T-cell (primary cell): ENCODE data around the gene RBPJ. TPM values are rescaled to one million over a fixed set of nuclear protein-coding genes. Genes with fewer than 3 reads are reported as not detected.

Experiments
- ATAC-seq, 4 experiments: fragments of 200-7000 bp in 3 of 4; fragments of 150-1000 bp in 1 of 4; cut with Tn5 transposase; replicated peaks in 1 of 4; 1 replicate in 3 of 4; 2 replicates in 1 of 4; pipeline ENCODE4 v1.10.0; 2021; ENCODE audit warnings: moderate library complexity in 3 of 4, mild to moderate bottlenecking in 2 of 4, moderate number of reproducible peaks in 1 of 4
- CTCF ChIA-PET, 2 donors: fragments of 300-600 bp; sonication (Branson Sonifier 250); formaldehyde crosslinking; loops; one replicate each; lab custom pipeline; 2022; ENCODE audit warnings: antibody characterized with exemption in 2 of 2; lab: Charles Lee
- POLR2A ChIA-PET, 2 donors: fragments of 300-600 bp; sonication (Branson Sonifier 250); formaldehyde crosslinking; loops; one replicate each; lab custom pipeline; 2022; ENCODE audit warnings: antibody characterized with exemption in 2 of 2; lab: Charles Lee
- DNase-seq, 35 experiments: peaks; one replicate each; pipeline versions ENCODE4 v3.0.0 to v3.0.0-alpha.2; 2013 to 2023
- H3K27ac ChIP-seq: one replicate; pipeline ENCODE4 v1.5.1; 2013; ENCODE audit warnings: low read length
- H3K27me3 ChIP-seq, 2 experiments: replicated peaks in 1 of 2; 1 replicate in 1 of 2; 2 replicates in 1 of 2; pipeline versions ENCODE4 v1.6.1 to v1.7.0; 2013; ENCODE audit warnings: low read length in 1 of 2, mixed read lengths in 1 of 2; ENCODE audit not compliant: control insufficient read depth in 2 of 2, insufficient read depth in 2 of 2; ENCODE audit errors: extremely low read depth in 1 of 2
- H3K36me3 ChIP-seq, 2 donors: 1 replicate in 1 of 2; 2 replicates in 1 of 2; pipeline versions ENCODE4 v1.6.1 to v1.7.0; 2013; ENCODE audit warnings: low read length in 1 of 2; ENCODE audit not compliant: control insufficient read depth in 2 of 2, insufficient read depth in 1 of 2; ENCODE audit errors: extremely low read depth in 1 of 2
- H3K4me1 ChIP-seq, 2 experiments: 1 replicate in 1 of 2; 2 replicates in 1 of 2; pipeline versions ENCODE4 v1.6.1 to v1.7.0; 2013; ENCODE audit warnings: low read length in 2 of 2, mixed read lengths in 1 of 2; ENCODE audit not compliant: insufficient read depth in 2 of 2, control insufficient read depth in 1 of 2; ENCODE audit errors: extremely low read depth in 1 of 2
- H3K4me3 ChIP-seq, 2 donors: 1 replicate in 1 of 2; 2 replicates in 1 of 2; pipeline versions ENCODE4 v1.5.1 to v1.7.0; 2013; ENCODE audit warnings: mild to moderate bottlenecking in 2 of 2, low read length in 1 of 2, moderate library complexity in 1 of 2; ENCODE audit not compliant: control insufficient read depth in 1 of 2; ENCODE audit errors: extremely low read depth in 1 of 2
- H3K9me3 ChIP-seq: 2 replicates; pipeline ENCODE4 v1.7.0; 2013
- H3K27ac Mint-ChIP-seq, 2 donors: one replicate each; pipeline ENCODE4 v1.8.0; 2020 to 2021; ENCODE audit warnings: mild to moderate bottlenecking in 2 of 2, mixed read lengths in 2 of 2
- H3K27me3 Mint-ChIP-seq, 2 donors: one replicate each; pipeline ENCODE4 v1.8.0; 2021 to 2022; ENCODE audit warnings: mixed read lengths in 2 of 2
- H3K36me3 Mint-ChIP-seq: one replicate; pipeline ENCODE4 v1.8.0; 2021; ENCODE audit warnings: mixed read lengths
- H3K4me1 Mint-ChIP-seq, 3 donors: one replicate each; pipeline ENCODE4 v1.8.0; 2020 to 2022; ENCODE audit warnings: mixed read lengths in 3 of 3, mild to moderate bottlenecking in 1 of 3
- H3K4me3 Mint-ChIP-seq, 3 donors: one replicate each; pipeline ENCODE4 v1.8.0; 2020 to 2022; ENCODE audit warnings: mild to moderate bottlenecking in 3 of 3, mixed read lengths in 3 of 3, moderate library complexity in 3 of 3
- H3K9me3 Mint-ChIP-seq, 3 donors: one replicate each; pipeline ENCODE4 v1.8.0; 2020 to 2022; ENCODE audit warnings: mixed read lengths in 3 of 3
- WGBS: methylation state at CpG from one replicate; pipeline ENCODE4 v1.1.5; 2013; ENCODE audit warnings: missing lambda C conversion rate; ENCODE audit not compliant: insufficient coverage; 5-methylcytosine and 5-hydroxymethylcytosine counted together
- total RNA-seq, 35 experiments: library from RNA in 6 of 35; stranded (reverse) in 6 of 35; fragments of 120-200 nt in 1 of 35; gene quantifications; one replicate each; pipeline versions ENCODE4 v1.2.1 to v1.2.4 and lab custom pipeline; 2013 to 2026

Gene RBPJ
- total RNA-seq, 5 donors from 2014 or later (not counting 1 experiment from before 2014, with no cell fraction given) = 55.6 to 81.1 (median 60.5) TPM

DNA sequence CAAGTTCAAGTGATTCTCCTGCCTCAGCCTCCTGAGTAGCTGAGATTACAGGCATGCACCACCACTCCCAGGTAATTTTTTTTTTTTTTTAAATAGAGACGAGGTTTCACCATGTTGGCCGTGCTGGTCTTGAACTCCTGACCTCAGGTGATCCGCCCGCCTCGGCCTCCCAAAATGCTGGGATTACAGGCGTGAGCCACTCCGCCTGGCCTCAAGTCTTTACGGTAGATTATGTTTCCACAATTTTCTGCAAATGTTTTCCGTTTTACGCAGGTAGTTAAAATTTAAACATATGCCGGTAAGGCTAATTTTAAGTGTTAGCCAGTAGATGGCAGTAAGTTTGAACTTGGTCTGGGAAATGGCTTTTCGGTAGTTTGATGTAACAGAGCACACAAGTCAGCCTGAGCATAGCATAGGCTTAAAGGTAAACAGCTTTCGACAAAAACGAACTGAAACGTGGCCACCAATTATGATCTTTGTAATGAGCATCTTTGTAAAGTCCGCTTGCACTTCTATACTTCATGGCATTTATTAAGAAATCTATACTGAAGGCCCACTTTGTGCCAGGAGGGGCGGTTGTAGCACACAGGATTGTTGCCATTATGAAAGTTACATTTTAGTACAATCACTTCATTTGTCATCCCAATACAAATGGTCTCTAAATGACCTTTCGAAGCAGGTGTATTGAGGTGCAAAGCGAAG is 138.4 kb downstream of the RBPJ start:
- Mint-ChIP-seq H3K9me3 (no peaks in the 10 kb centered on the region), H3K4me1 (peaks cover 15 to 19% (median 16%) of the 10 kb centered on the region in 3 donors), H3K27me3 (no peaks in the 10 kb centered on the region), H3K4me3 (peak overlapping the region; percentile 43 to 60 (median 59)), H3K36me3 (no peaks in the 10 kb centered on the region), H3K27ac (no peak overlapping the region)
- CTCF ChIA-PET = interaction anchor here (0.5 to 1.5 kb wide), 13 partner anchors 16 to 551 kb away, joined by 3 to 9 read pairs (median 3); partner anchors contain the start of gene TBC1D19 (in 1 of the 2)
- WGBS = 16% methylated on average over 15 of the region's 19 CpGs
- Histone ChIP-seq H3K4me1 (peaks cover 8 to 10% of the 10 kb centered on the region in 2 experiments), H3K9me3 (no peaks in the 10 kb centered on the region), H3K4me3 (no peak overlapping the region), H3K36me3 (no peaks in the 10 kb centered on the region), H3K27me3 (peaks cover 0 to 2% of the 10 kb centered on the region in 2 experiments), H3K27ac (no peak overlapping the region)
- DNase-seq (peak in 3 of 35 experiments; percentile 12 to 56 (median 19)), ATAC-seq (peak; percentile 23 to 65 (median 48))
- POLR2A ChIA-PET = no interaction called here

DNA sequence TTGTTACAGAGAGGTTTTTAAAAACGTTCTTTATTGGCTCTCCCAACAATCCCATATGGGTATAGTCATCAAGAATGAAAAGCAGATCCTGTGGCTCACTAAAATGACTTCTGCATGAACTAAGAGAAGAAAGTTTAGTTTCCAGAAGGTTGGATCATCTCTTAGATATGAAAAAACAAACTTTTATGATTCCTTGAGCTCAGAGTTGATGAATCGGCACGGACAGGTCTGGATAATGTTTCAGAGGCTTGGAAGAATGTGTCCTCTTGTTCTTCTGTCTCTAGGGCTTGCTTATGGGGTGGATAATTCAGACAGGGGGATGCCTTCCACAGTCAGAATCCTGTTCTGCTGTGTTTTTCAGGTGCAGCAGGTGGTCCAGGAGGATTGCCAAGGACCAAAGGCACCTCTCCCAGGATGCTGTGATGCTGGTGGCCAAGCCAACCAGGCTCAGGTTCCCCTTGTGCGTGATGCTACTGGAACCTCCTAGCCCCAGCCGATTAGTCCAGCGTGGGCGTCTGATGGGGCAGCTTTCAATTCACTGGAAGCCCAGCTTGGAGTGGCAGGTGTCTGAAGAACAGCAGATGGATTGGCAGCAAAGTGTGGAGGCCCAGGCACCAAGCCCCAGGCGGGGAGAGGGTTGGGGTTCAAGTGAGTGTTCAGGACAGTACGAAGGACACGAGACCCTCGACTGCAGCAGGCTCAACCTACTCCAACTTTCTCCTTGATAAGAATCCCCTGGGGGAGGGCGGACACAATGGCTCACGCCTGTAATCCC is 139.1 kb downstream of the RBPJ start:
- Mint-ChIP-seq H3K27ac (no peak overlapping the region), H3K36me3 (no peaks in the 10 kb centered on the region), H3K4me1 (peaks cover 15 to 19% (median 16%) of the 10 kb centered on the region in 3 donors), H3K4me3 (no peak overlapping the region), H3K27me3 (peaks cover 0 to 4% of the 10 kb centered on the region in 2 donors), H3K9me3 (no peaks in the 10 kb centered on the region)
- no peaks in the 10 kb centered on the region for H3K9me3 ChIP-seq
- H3K27ac ChIP-seq = no peak overlapping the region
- peaks cover 8 to 10% of the 10 kb centered on the region in 2 experiments for H3K4me1 ChIP-seq
- ChIA-PET POLR2A (interaction anchor here in 1 of 2 donors (0.6 kb wide), 1 partner anchor 197 kb away, joined by 3 read pairs; no protein-coding TSS in a partner anchor), CTCF (interaction anchor here (0.5 to 1.5 kb wide), 6 partner anchors 15 to 550 kb away, joined by 3 to 9 read pairs (median 4); no protein-coding TSS in a partner anchor)
- no peak overlapping the region for H3K4me3 ChIP-seq
- no peaks in the 10 kb centered on the region for H3K36me3 ChIP-seq
- DNase-seq (no peak), ATAC-seq (no peak)
- peaks cover 0 to 3% of the 10 kb centered on the region in 2 experiments for H3K27me3 ChIP-seq
- WGBS = 98% methylated on average over 3 of the region's 13 CpGs

DNA sequence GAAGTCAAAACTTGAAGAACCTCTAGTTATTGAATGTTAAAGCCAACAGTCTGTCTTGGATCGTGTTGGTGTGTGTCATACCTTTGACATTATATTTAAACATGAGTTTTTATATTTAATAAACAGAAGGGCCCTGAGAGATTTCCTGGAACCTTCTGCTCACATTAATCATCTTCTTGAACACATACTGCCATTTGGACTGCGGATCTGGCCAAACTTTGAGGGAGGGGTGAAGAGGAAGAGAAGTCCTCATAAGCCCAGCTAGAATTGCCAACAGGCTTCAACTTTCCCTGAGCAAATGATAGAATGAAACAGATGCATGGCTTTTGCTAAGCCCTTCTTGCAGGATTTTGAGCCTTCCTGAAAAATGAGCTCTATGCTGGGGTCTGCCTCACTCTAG is 142.1 kb downstream of the RBPJ start:
- DNase-seq (no peak), ATAC-seq (no peak)
- H3K27ac Mint-ChIP-seq = no peak overlapping the region
- WGBS = no CpG with 5 or more reads among the region's 2 CpGs
- H3K9me3 ChIP-seq = no peaks in the 10 kb centered on the region
- no peak overlapping the region for H3K4me3 ChIP-seq
- peaks cover 0 to 6% of the 10 kb centered on the region in 2 donors for H3K27me3 Mint-ChIP-seq
- H3K4me1 ChIP-seq = peaks cover 3 to 8% of the 10 kb centered on the region in 2 experiments
- ChIA-PET POLR2A (interaction anchor here in 1 of 2 donors (0.6 kb wide), 1 partner anchor 143 kb away, joined by 3 read pairs; no protein-coding TSS in a partner anchor), CTCF (interaction anchor here (0.6 to 1.4 kb wide), 5 partner anchors 11 to 545 kb away, joined by 3 to 5 read pairs (median 3); no protein-coding TSS in a partner anchor)
- H3K4me1 Mint-ChIP-seq = peaks cover 12 to 15% (median 12%) of the 10 kb centered on the region in 3 donors
- H3K4me3 Mint-ChIP-seq = no peak overlapping the region
- no peaks in the 10 kb centered on the region for H3K9me3 Mint-ChIP-seq
- peaks cover 0 to 8% of the 10 kb centered on the region in 2 experiments for H3K27me3 ChIP-seq
- H3K27ac ChIP-seq = no peak overlapping the region
- H3K36me3 Mint-ChIP-seq = no peaks in the 10 kb centered on the region
- H3K36me3 ChIP-seq = no peaks in the 10 kb centered on the region

DNA sequence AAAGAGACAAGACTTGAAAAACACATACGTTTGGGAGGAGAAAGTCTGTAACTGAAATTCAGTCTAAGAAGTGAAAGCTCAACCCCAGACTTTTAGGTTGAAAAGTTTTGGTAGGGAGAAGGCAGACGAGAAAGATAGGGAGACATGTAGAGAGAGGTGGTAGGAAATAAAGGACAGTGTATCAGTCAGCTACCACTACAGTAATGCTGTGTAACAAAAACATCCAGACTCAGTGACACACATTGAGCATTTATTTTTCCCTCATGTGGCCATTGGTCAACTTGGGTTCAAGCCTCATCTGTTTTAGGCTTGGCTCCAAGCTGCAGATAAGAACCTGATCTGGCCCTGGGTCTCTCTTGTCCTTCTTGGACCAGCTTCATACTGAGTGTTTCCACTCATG is 142.6 kb downstream of the RBPJ start:
- H3K9me3 ChIP-seq = no peaks in the 10 kb centered on the region
- ATAC-seq (no peak), DNase-seq (no peak)
- H3K27ac Mint-ChIP-seq = no peak overlapping the region
- H3K27me3 ChIP-seq = peaks cover 0 to 8% of the 10 kb centered on the region in 2 experiments
- POLR2A ChIA-PET = no interaction called here
- H3K9me3 Mint-ChIP-seq = no peaks in the 10 kb centered on the region
- no peaks in the 10 kb centered on the region for H3K36me3 ChIP-seq
- H3K4me1 ChIP-seq = peaks cover under 1 to 6% of the 10 kb centered on the region in 2 experiments
- H3K27me3 Mint-ChIP-seq = peaks cover 0 to 6% of the 10 kb centered on the region in 2 donors
- no peaks in the 10 kb centered on the region for H3K36me3 Mint-ChIP-seq
- no peak overlapping the region for H3K4me3 Mint-ChIP-seq
- peaks cover 7 to 12% (median 7%) of the 10 kb centered on the region in 3 donors for H3K4me1 Mint-ChIP-seq
- H3K4me3 ChIP-seq = no peak overlapping the region
- no CpG with 5 or more reads among the region's 2 CpGs for WGBS
- CTCF ChIA-PET = interaction anchor here (0.6 to 1.4 kb wide), 3 partner anchors 11 to 544 kb away, joined by 3 to 5 read pairs (median 4); no protein-coding TSS in a partner anchor
- no peak overlapping the region for H3K27ac ChIP-seq

DNA sequence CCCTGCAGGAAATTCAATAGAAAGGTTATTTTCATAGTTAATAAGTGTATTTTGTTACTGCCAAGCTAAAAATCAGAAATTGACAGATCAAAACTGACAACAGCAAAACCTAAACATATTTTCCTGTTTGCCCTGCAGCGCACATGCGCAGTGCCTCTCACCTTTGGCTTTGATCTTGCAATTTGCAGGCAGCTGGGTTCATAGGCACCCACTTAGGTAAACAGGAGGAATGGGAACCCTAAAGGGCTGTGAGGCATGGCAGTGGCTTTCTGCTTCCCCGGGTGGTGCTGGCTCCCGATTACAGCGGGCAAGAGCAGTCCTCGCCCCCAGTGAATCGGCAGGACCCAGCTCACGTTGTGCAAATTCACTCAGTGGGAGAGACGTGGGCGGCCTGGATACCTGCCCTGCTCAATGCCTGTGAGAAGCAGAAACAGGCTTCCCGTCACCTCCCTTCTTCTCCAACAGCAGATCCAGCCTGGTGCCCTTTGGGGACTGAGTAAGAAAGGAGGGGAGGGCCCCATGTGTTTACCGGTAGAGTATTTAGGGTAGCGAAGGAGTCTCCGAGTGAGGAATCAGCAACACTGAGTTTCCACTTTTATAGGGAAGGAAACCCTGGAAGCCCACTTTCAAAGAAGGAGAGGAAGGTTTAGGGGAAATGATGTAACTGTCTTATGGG is 143.7 kb downstream of the RBPJ start:
- ChIA-PET POLR2A (no interaction called here), CTCF (interaction anchor here (0.5 to 0.7 kb wide), 2 partner anchors 45 to 188 kb away, joined by 3 read pairs; no protein-coding TSS in a partner anchor)
- no peaks in the 10 kb centered on the region for H3K36me3 Mint-ChIP-seq
- no peak overlapping the region for H3K27ac ChIP-seq
- no peaks in the 10 kb centered on the region for H3K9me3 Mint-ChIP-seq
- no peaks in the 10 kb centered on the region for H3K4me1 ChIP-seq
- H3K4me3 Mint-ChIP-seq = no peak overlapping the region
- peaks cover 0 to under 1% (median 0%) of the 10 kb centered on the region in 3 donors for H3K4me1 Mint-ChIP-seq
- no peaks in the 10 kb centered on the region for H3K9me3 ChIP-seq
- no peaks in the 10 kb centered on the region for H3K36me3 ChIP-seq
- H3K27me3 Mint-ChIP-seq = peaks cover 0 to 6% of the 10 kb centered on the region in 2 donors
- ATAC-seq = no peak
- H3K27ac Mint-ChIP-seq = no peak overlapping the region
- 97% methylated on average over 10 of the region's 14 CpGs for WGBS
- no peak for DNase-seq
- H3K27me3 ChIP-seq = peaks cover 0 to 8% of the 10 kb centered on the region in 2 experiments
- no peak overlapping the region for H3K4me3 ChIP-seq
